SW 1271 (cell line): ENCODE measurements around the gene HNRNPLL.
"Not testable (repeated sequence)": the region's sequence is repeated elsewhere in the genome, so short reads cannot be mapped to it uniquely, and the experiment has no call there.

Experiments
- DNase-seq, 2 experiments: peaks; one replicate each; lab custom pipeline; 2025; lab: John Stamatoyannopoulos, UW

Gene HNRNPLL

DNA sequence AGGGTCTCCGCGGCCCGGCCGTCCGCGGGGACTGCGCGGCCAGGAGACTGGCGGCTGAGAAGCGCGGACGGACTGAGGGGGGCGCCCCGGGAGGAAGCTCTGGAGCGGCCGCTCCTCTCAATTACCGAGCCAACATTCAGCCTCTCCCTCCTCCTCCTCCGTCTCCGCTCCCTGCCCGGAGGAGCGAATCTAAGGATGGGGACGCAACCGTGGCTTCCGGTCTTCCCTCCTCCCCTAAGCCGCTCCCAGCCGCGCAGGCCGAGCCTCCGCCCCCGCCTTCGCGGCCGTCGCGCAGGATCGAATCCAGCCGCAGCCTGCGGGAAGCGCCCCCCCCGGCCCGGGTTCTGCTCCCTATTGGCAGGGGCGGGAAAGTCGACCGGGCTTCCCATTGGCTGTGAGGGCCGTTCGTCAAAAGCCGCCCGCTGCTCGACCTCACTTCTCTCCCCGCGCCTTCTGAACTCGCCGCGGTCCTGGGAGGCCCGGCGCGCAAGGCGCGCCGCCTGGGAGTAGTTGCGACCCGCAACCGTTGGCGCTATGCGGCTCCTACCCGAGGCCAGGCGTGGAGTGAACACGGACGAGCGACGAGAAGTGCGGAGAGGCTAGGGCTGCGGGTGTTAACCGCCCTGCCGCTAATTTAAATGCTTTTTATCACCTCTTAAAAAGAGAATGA is at the start of gene HNRNPLL:
Gene HNRNPLL (minus strand): TSS at position 197 of the 670 bp plus-strand sequence. CDS start 302 bp downstream, outside the sequence.
- peak; percentile 94 to 97 for DNase-seq

DNA sequence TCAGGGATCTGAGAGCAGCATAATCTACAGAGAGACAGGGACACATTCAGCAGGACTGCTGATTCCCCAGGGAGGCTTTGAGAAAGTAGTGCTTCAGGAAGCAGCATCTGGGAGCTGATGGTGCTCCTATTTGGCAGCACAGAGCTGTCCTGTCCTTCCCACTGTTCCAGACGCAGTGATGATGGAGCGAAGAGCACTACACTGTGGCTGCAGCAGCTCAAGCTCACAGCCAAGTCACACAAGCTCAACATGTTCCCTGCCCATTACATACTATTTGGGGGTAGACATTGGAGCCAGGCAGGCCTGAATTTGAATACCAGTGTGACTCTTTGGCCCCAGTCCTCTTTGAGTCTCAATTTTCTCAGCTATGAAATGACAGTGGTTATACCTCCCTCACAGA is 48.0 kb upstream of the HNRNPLL start:
- no peak for DNase-seq

DNA sequence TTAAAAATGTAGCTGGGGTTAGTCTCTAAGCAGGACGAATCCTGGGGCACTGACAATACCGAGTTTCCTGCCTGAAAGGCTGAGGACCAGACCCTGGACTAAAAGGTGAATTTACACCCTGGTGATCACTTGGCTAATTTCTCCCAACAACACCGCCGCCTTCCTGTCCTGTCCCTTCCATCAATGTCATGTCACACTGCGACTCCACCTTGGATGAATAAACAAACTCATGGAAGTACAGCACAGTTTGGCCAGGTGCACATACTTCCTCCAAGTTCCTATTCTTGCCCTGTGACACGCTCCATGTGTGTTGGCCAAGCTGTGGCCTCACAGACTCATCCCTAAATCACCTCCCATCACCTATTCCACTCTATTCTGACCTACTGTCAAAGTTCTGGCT is 47.3 kb upstream of the HNRNPLL start:
- no peak for DNase-seq

DNA sequence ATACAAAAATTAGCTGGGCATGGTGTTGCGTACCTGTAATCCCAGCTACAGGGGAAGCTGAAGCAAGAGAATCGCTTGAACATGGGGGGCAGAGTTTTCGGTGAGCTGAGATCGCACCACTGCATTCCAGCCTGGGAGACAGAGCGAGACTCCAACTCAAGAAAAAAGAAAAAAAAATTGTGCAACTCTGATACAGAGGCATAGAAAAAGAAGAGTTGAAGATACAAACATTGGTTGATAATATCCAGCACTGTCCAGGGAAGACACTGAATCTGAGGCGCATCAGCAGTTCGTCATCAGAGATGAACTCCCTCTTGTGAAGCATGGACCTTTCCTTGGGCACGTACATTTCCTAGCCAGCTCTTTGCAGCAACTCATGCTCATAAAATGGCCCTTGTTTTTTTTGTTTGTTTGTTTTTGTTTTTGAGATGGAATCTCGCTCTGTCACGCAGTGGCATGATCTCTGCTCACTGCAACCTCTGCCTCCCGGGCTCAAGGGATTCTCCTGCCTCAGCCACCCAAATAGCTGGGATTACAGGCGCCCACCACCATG is 46.5 kb upstream of the HNRNPLL start:
- no peak for DNase-seq

DNA sequence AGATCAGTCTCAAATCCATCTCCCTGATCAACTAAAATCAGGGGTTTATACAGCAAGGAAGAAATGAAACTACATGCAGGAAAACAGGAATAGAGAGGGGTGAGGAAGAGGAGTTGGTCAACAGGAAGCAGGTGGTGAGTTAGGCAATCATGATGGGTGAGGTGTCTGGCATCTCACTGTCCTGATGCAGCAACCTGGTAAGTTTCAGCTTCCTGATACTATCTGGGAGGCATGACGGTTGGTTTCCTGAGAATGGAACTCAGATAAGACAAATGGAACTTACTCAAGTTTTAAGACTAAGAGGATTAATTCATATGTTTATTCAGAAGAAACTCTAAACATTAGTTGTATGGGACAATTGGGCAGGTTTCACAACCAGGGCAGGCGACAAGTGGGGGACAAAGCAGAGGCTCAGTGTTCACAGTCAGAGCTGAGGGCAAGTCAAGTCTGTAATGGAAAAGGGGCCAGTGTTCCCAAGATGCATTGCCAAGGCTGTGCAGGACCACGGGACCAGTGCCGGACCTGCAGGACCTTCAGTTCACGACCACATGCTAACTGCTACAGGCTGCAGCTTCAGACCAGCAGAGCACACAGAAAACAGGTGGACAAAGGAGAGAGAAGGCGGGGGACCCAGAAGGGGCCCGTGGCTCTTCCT is 45.5 kb upstream of the HNRNPLL start:
- DNase-seq: no peak

DNA sequence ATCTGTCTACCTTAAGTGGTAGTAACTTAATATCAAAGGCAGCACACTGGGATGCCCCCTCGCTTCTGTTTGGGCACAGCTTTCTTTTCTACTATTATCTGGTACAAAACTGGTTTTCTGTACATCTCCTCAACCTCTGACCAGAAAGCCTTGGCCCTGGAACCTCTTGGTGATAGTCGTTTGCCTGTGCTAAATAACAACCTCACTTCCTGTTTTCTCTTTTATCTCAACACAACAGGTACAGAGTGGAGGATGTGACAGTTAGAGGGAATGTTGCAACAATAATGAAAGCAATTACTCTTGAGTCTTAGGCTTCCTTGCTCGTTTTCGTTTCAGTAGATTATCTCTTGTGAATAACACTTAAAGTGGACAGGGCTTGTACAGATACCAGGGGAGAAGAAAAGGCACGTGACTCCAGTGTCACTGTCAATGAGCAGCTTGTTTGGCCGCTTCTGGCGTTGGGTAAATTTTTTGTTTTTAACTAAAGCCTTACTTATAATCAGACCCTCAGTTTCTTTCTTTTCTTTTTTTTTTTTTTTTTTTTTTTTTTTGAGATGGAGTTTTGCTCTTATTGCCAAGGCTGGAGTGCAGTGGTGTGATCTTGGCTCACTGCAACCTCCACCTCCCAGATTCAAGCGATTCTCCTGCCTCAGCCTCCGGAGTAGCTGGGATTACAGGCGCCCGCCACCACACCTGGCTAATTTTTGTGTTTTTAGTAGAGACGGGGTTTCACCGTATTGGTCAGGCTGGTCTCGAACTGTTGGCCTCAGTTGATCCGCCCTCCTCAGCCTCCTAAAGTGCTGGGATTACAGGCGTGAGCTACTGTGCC is 41.2 kb upstream of the HNRNPLL start:
- not testable (repeated sequence) for DNase-seq

DNA sequence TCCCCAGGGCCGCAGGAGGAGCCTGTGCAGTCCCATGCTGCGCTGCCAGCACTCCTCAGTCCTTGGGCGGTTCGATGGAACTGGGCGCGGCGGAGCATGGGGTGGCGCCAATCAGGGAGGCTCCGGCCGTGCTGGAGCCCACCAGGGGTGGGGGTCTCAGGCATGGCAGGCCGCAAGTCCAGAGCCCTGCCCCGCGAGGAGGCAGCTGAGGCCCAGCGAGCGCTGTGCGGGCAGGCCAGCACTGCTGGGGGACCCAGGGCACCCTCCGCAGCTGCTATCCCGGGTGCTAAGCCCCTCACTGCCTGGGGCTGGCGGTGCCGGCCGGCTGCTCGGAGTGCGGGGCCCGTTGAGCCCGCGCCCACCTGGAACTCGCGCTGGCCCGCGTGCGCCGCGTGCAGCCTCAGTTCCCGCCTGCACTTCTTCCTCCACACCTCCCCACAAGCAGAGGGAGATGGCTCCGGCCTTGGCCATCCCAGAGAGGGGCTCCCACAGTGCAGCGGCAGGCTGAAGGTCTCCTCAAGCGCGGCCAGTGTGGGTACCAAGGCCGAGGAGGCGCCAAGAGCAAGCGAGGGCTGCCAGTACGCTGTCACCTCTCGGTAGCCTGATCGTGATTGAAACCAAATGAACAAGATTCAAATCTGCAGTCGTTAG is 40.4 kb upstream of the HNRNPLL start:
- DNase-seq: no peak

DNA sequence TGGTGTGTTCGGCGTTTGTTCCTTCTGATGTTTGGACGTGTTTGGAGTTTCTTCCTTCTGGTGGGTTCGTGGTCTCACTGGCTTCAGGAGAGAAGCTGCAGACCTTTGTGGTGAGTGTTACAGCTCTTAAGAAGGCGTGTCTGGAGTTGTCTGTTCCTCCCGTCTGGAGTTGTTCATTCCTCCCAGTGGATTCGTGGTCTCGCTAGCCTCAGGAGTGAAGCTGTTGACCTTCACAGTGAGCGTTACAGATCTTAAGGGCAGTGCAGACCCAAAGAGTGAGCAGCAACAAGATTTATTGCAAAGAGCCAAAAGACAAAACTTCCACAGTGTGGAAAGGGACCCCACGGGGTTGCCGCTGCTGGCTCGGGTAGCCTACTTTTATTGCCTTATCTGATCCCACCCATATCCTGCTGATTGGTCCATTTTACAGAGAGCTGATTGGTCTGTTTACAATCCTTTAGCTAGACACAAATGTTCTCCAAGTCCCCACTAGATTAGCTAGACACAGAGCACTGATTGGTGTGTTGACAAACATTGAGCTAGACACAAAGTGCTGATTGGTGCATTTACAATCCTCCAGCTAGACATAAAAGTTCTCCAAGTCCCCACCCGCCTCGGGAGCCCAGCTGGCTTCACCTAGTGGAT is 39.8 kb upstream of the HNRNPLL start:
- not testable (repeated sequence) for DNase-seq

DNA sequence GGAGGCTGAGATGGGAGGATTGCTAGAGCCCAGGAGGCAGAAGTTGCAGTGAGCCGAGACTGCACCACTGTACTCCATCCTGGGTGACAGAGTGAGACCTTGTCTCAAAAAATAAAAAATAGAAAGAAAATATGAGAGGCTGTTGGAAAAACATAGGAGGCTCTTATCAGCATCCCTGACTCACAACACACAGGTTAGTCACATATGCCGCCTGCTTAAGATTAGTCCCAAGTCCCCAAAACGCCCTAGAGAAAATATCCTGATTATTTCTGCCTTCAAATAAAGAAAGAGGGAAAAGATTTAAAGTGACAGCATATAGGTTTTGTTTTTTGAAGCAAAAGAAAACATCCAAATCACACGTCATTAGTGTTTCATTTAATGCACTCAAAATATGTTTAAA is 33.3 kb upstream of the HNRNPLL start:
- DNase-seq: no peak

DNA sequence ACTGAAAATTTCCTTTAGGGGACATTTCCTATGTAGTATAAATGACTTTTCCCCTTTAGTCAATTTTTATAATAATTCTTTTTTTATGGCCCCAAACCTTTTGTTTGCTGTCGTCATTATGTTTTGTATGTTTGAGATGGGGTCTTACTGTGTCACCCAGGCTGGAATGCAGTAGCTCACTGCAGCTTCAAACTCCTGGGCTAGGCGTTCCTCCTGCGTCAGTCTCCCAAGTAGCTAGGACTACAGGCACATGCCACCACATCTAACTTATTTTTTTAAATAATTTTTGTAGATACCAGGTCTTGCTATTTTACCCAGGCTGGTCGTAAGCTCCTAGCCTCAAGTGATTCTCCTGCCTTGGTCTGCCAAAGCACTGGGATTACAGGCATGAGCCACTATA is 32.4 kb upstream of the HNRNPLL start:
- no peak for DNase-seq

DNA sequence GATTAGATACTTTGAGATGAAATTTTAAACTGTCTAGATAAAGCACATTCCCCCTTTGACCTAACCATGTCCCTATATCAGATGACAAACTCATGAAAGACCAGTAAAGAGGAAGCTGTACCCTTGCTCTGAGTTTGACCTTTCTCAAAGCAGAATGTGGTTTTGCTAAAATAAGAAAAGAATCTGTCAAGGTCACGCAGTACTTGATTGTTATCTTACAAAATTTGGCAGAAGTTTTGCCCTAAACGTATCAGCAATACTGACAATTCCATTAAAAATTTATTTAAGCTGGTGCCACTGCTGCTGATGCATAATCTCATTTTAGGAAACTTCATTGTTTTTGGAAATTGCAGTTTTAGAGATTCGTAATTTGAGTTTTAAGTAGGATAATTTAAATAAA is 32.0 kb upstream of the HNRNPLL start:
- no peak for DNase-seq

DNA sequence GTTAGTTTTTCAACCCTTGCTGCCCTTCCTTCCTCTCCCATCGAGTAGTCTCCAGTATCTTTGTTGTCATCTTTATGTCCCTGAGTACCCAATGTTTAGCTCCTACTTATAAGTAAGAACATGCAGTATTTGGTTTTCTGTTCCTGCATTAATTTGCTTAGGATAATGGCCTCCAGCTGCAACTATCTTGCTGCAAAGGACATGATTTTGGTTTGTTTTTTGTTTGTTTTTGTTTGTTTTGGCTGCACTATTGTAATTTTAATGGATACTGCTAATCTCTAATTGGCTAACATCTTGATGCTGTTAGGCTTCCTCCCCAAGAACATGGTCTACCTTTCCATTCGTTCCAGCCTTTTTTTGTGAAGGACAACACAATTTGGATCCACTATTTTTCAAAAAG is 31.2 kb upstream of the HNRNPLL start:
- no peak for DNase-seq

DNA sequence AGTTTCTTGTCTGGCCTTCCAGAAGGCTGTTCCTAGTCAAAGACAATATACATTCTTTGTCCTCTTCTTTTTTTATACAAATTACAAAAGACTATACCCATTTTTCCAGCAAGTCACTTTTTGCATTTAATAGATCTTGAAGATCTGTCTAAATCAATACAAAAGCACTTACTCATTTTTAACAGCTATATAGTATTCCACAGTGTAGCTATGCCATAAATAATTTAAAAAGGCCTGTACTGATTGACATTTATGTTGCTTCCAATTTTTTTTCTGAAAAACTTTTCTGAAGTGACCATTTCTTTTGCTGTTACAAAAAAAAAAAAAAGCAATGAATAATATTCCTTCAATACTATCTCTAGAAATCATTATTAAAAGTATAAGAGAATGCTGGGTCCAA is 30.3 kb upstream of the HNRNPLL start:
- DNase-seq: no peak

DNA sequence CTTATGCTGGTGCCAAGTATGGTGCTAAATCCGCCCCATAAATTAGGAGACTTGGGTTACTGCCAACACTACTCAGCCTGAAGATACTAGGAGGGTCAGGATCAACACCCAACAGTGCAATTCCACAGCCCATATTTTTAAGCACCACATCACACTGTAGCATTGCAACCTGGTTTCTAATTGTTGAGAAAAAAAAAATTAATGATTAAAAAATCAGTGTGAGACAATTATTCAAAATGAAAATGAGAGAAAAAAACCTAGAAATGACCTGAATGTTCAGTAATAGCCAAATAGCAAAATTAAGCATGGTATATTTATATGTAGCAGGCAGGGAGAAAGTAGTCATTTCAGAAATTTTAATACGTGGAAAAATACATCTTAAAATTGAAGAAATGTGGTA is 29.2 kb upstream of the HNRNPLL start:
- no peak for DNase-seq

DNA sequence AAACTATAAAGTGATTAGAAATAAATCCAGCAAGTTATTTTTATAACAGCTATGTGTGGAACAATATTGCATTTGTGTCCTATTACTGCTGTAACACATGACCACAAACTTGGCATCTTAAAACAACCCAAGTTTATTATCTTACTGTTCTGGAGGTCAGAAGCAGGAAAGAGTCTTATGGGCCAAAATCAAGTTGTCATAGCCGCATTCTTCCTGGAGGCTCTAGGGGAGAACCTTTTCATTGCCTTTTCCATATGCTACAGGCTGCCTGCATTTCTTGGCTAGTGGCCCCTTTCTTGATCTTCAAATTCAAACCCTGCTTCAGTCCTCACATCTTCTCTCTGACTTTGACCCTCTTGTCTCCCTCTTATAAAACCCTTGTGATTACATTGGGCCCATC is 27.0 kb upstream of the HNRNPLL start:
- DNase-seq: no peak

DNA sequence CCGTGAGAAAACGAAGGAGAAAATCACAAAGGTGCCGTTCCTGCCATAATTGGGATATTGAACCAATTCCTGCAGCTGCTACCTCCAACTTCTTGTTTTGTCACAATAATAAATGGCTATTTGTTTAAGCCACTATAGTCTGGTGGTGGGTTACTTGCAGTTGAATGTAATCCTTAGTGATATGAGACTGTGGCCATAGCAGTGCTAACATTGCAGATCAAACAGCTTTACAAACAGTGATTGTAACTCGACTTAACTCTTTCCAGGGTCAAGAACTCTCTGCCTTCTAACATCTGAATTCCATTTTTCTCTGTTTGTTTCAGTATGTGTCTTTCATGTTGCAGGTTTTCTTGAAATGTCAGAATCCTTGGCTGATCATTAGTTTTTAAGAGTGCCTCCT is 24.7 kb upstream of the HNRNPLL start:
- DNase-seq: no peak

DNA sequence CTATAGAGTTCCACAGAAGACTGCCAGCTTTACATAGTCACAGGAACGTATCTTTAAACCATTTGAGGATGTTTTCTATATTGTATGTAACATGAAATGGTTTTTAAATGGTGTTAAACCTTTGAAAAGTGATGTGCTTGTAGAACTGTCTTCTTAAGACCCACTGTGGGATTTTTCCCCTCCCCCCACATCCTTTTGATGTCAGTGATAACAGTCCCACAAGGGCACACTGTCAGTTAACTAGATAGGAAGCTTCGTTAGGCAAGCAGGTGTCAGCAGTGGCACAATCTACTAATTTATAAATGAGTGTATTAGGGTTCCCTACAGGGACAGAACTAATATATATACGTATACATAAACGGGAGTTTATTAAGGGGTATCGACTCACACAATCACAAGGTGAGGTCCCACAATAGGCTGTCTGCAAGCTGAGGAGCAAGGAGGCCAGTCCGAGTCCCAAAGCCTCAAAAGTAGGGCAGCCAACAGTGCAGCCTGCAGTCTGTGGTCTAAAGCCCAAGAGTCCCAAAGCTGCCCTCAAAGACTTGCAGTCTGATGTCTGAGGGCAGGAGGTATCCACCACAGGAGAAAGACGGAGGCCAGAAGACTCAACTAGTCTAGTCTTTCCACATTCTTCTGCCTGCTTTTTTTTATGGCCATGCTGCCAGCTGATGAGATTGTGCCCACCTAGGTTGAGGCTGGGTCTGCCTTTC is 23.8 kb upstream of the HNRNPLL start:
- no peak for DNase-seq

DNA sequence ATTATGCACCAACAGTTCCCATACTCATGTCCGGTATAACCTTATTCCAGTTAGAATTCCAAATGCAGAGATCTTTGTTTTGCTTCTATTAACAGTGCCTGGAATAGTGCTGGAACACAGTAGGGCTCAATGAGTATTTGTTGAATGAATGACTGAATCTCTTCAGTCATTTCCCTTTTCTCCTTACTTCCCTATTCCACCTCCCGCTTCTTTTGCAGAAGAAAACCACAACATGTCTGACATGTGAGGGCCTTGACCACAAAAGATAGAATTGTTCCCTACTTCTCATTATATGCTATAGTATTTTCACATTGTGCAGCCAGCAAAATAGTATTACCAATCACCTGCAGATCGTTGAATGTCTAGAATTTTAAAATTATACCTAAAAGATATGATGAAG is 19.5 kb upstream of the HNRNPLL start:
- no peak for DNase-seq

DNA sequence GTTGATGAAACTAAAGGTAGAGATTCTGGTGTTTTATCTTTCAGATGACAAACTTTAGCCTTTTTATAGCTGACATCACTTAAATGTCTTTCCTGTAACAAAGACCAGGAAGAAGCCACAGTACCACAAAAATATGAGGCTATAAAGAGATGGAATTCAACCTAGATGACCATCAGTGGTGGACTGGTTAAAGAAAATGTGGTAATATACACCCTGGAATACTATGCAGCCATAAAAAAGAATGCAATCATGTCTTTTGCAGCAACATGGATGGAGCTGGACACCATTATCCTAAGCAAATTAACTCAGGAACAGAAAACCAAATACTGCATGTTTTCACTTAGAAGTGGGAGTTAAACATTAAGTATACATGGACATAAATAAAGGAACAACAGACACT is 18.3 kb upstream of the HNRNPLL start:
- DNase-seq: no peak

DNA sequence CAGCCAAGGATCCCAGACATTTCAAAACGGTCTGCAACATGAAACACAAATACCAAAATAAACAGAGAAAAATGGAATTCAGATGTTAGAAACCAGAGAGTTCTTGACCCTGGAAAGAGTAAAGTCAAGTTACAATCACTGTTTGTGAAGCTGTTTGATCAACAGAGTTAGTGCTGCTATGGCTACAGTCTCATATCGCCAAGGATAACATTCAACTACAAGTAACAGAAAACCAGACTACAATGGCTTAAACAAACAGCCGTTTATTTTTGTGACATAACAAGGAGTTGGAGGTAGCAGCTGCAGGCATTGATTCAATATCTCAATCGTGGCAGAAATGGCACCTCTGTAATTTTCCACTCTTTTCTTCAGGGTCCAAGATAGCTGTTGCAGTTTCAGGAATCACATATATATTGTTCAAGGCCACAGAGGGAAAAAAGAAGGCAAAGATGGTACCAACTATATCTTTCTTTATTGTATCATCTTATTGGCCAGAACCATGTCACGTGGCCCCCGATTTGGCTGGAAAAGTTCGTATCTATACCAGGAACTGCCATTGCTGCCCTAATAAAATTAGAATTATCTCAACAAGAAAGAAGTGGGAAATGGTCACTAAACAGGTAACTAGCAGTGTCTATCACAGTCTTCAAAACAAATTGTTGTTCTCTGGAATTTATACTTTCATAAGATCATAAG is 17.7 kb upstream of the HNRNPLL start:
- no peak for DNase-seq
